NCI-H82 treated with DMSO at 0.1 percent for 48 hours (cell line): Measurements from ENCODE around the gene ICAM3.

Experiments used
- DNase-seq: peaks from one replicate; lab custom pipeline; 2025; ENCODE audit not compliant: unreplicated experiment; lab: John Stamatoyannopoulos, UW

ICAM3 gene

GRCh38 chr19:10292206-10292788 is 47.1 kb downstream of the ICAM3 start:
- peak; percentile 95 for DNase-seq

- DNase-seq = no peak
Measured at GRCh38 chr19:10291554-10292205, 47.7 kb downstream of the ICAM3 start.

- no peak for DNase-seq
Measured at GRCh38 chr19:10290876-10291553, 48.4 kb downstream of the ICAM3 start.

GRCh38 chr19:10290357-10290875 is 49.0 kb downstream of the ICAM3 start:
- DNase-seq = no peak

- DNase-seq = no peak
Measured at GRCh38 chr19:10289836-10290356, 49.5 kb downstream of the ICAM3 start, which contains the start of gene ICAM5. TSS of gene ICAM5 (plus strand) at chr19:10289952. CDS start at chr19:10290044, 92 bp downstream.

GRCh38 chr19:10289167-10289835 is 50.1 kb downstream of the ICAM3 start:
- DNase-seq = peak; percentile 47

GRCh38 chr19:10288662-10289166 is 50.7 kb downstream of the ICAM3 start:
- DNase-seq = peak; percentile 61

GRCh38 chr19:10286803-10287737 is 52.4 kb downstream of the ICAM3 start, which contains the start of gene ICAM4:
TSS of gene ICAM4 (plus strand) at chr19:10286955. CDS start at chr19:10287013, 58 bp downstream.
- no peak for DNase-seq

- DNase-seq = no peak
Measured at GRCh38 chr19:10285393-10285792, 54.0 kb downstream of the ICAM3 start.

- DNase-seq = no peak
Measured at GRCh38 chr19:10284960-10285278, 54.5 kb downstream of the ICAM3 start.

GRCh38 chr19:10284065-10284959 is 55.1 kb downstream of the ICAM3 start:
- DNase-seq = no peak
